H1 (cell line): ENCODE measurements around the gene LY86. TPM values are rescaled to one million over a fixed set of nuclear protein-coding genes. Genes with fewer than 3 reads are reported as not detected.

Experiments
- CTCF ChIA-PET: fragments of 300-600 bp; sonication (Branson Sonifier 250); formaldehyde crosslinking; loops from one replicate; lab custom pipeline; 2021; ENCODE audit not compliant: partially characterized antibody; lab: Charles Lee
- POLR2A ChIA-PET: fragments of 300-600 bp; sonication (Branson Sonifier 250); formaldehyde crosslinking; loops from one replicate; lab custom pipeline; 2021; ENCODE audit warnings: inconsistent platforms; ENCODE audit not compliant: partially characterized antibody; lab: Charles Lee
- DNase-seq, 2 experiments: peaks; one replicate each; pipeline versions ENCODE4 v3.0.0 to v3.0.0-alpha.2; 2010 to 2022; ENCODE audit warnings: low spot score in 2 of 2, low read depth in 1 of 2, mixed read lengths in 1 of 2
- FAIRE-seq: peaks from 2 replicates; lab custom pipeline; 2011; peaks lifted over from hg19 to GRCh38; lab: Jason Lieb, UNC
- H2AFZ ChIP-seq: 2 replicates; pipeline ENCODE4 v1.8.1; 2012; ENCODE audit warnings: low read length, inconsistent platforms
- H2AK5ac ChIP-seq: 2 replicates; pipeline ENCODE4 v1.6.1; 2013; ENCODE audit warnings: low read depth, low read length
- H2BK120ac ChIP-seq: replicated peaks from 2 replicates; pipeline ENCODE3; 2013; ENCODE audit warnings: low read depth, low read length, inconsistent platforms
- H2BK12ac ChIP-seq: 2 replicates; pipeline ENCODE4 v1.6.1; 2013; ENCODE audit warnings: low read depth, low read length
- H2BK15ac ChIP-seq: 2 replicates; pipeline ENCODE4 v1.6.1; 2013; ENCODE audit warnings: low read length
- H2BK20ac ChIP-seq: 2 replicates; pipeline ENCODE4 v1.6.1; 2013; ENCODE audit warnings: low read length
- H2BK5ac ChIP-seq: 2 replicates; pipeline ENCODE4 v1.6.1; 2013; ENCODE audit warnings: low read depth, low read length
- H3K14ac ChIP-seq: 2 replicates; pipeline ENCODE4 v1.6.1; 2013; ENCODE audit warnings: inconsistent platforms; ENCODE audit not compliant: insufficient read length
- H3K18ac ChIP-seq: 2 replicates; pipeline ENCODE4 v1.6.1; 2013; ENCODE audit warnings: low read length; ENCODE audit errors: extremely low read depth
- H3K23ac ChIP-seq: 2 replicates; pipeline ENCODE4 v1.6.1; 2013; ENCODE audit warnings: inconsistent platforms; ENCODE audit not compliant: insufficient read length
- H3K23me2 ChIP-seq: 2 replicates; pipeline ENCODE4 v1.6.1; 2013; ENCODE audit warnings: low read depth, low read length
- H3K27ac ChIP-seq: 2 replicates; pipeline ENCODE4 v1.6.1; 2011; ENCODE audit warnings: low read depth, low read length, inconsistent platforms
- H3K27me3 ChIP-seq, 4 experiments: replicated peaks in 1 of 4; 1 replicate in 1 of 4; 2 replicates in 3 of 4; pipeline versions ENCODE4 v1.6.1 to v1.8.1; 2011 to 2013; ENCODE audit warnings: low read length in 3 of 4, mild to moderate bottlenecking in 3 of 4, inconsistent platforms in 2 of 4, mixed read lengths in 2 of 4, moderate library complexity in 1 of 4; ENCODE audit not compliant: control insufficient read depth in 3 of 4, insufficient read depth in 3 of 4; ENCODE audit errors: extremely low read depth in 1 of 4
- H3K36me3 ChIP-seq, 4 experiments: 2 replicates each; pipeline versions ENCODE4 v1.6.1 to v1.8.1; 2011 to 2013; ENCODE audit warnings: mild to moderate bottlenecking in 4 of 4, low read length in 3 of 4, moderate library complexity in 2 of 4, control low read depth in 1 of 4, inconsistent platforms in 1 of 4; ENCODE audit not compliant: insufficient read depth in 4 of 4, control insufficient read depth in 2 of 4
- H3K4ac ChIP-seq: replicated peaks from 2 replicates; pipeline ENCODE3; 2013; ENCODE audit warnings: low read length, low read depth, mixed read lengths, inconsistent platforms; ENCODE audit not compliant: insufficient read length
- H3K4me1 ChIP-seq, 4 experiments: replicated peaks in 1 of 4; 1 replicate in 1 of 4; 2 replicates in 3 of 4; pipeline versions ENCODE4 v1.6.1 to v1.8.1; 2011 to 2013; ENCODE audit warnings: low read length in 3 of 4, inconsistent platforms in 2 of 4, mixed read lengths in 1 of 4; ENCODE audit not compliant: insufficient read depth in 4 of 4, control insufficient read depth in 3 of 4
- H3K4me2 ChIP-seq, 2 experiments: 2 replicates each; pipeline versions ENCODE4 v1.6.1 to v1.8.1; 2011 to 2013; ENCODE audit warnings: low read depth in 2 of 2, low read length in 2 of 2, control low read depth in 1 of 2, inconsistent platforms in 1 of 2, mild to moderate bottlenecking in 1 of 2; ENCODE audit not compliant: insufficient read depth in 1 of 2
- H3K4me3 ChIP-seq, 4 experiments: fragments of 200-600, 300-600 bp in 1 of 4; sonication (generic), shearing (Covaris generic), sonication (Bioruptor Twin) in 1 of 4; 2 replicates each; pipeline versions ENCODE4 v1.5.1 to v1.8.1; 2011 to 2016; ENCODE audit warnings: low read length in 4 of 4, low read depth in 3 of 4, control low read depth in 2 of 4, inconsistent platforms in 2 of 4, mild to moderate bottlenecking in 2 of 4, mixed read lengths in 1 of 4, moderate library complexity in 1 of 4; ENCODE audit not compliant: insufficient read depth in 2 of 4; ENCODE audit errors: extremely low read depth in 1 of 4
- H3K56ac ChIP-seq: replicated peaks from 2 replicates; pipeline ENCODE3; 2013; ENCODE audit warnings: low read depth, mild to moderate bottlenecking, mixed read lengths, low read length, inconsistent platforms; ENCODE audit not compliant: insufficient read length
- H3K79me1 ChIP-seq: 2 replicates; pipeline ENCODE4 v1.6.1; 2013; ENCODE audit warnings: low read depth, low read length, control low read depth
- H3K79me2 ChIP-seq, 2 experiments: 2 replicates each; pipeline versions ENCODE4 v1.6.1 to v1.8.1; 2012 to 2013; ENCODE audit warnings: low read length in 2 of 2, mild to moderate bottlenecking in 2 of 2, inconsistent platforms in 1 of 2; ENCODE audit not compliant: insufficient read depth in 2 of 2, control insufficient read depth in 1 of 2
- H3K9ac ChIP-seq, 4 experiments: replicated peaks in 1 of 4; 1 replicate in 1 of 4; 2 replicates in 3 of 4; pipeline versions ENCODE4 v1.6.1 to v1.8.1; 2011 to 2013; ENCODE audit warnings: low read depth in 3 of 4, low read length in 3 of 4, control low read depth in 2 of 4, mild to moderate bottlenecking in 2 of 4, moderate library complexity in 2 of 4, inconsistent platforms in 1 of 4; ENCODE audit errors: extremely low read depth in 1 of 4
- H3K9me3 ChIP-seq, 2 experiments: 2 replicates each; pipeline versions ENCODE4 v1.6.1 to v1.8.1; 2012 to 2013; ENCODE audit warnings: mild to moderate bottlenecking in 2 of 2, moderate library complexity in 2 of 2, control low read depth in 1 of 2, inconsistent platforms in 1 of 2, low read depth in 1 of 2, low read length in 1 of 2, mixed read lengths in 1 of 2; ENCODE audit not compliant: insufficient read depth in 2 of 2
- H4K20me1 ChIP-seq, 2 experiments: replicated peaks in 1 of 2; 2 replicates each; pipeline versions ENCODE3 to v1.8.1; 2011 to 2013; ENCODE audit warnings: inconsistent platforms in 2 of 2, low read length in 2 of 2, mild to moderate bottlenecking in 1 of 2; ENCODE audit not compliant: insufficient read depth in 2 of 2, control insufficient read depth in 1 of 2
- H4K5ac ChIP-seq: 2 replicates; pipeline ENCODE4 v1.6.1; 2013; ENCODE audit warnings: low read length, low read depth, mixed read lengths, inconsistent platforms; ENCODE audit not compliant: insufficient read length
- H4K8ac ChIP-seq: 2 replicates; pipeline ENCODE4 v1.8.0; 2013; ENCODE audit warnings: mild to moderate bottlenecking, moderate library complexity, low read length, inconsistent platforms; ENCODE audit not compliant: insufficient read depth; ENCODE audit errors: extremely low read depth
- H4K91ac ChIP-seq: replicated peaks from 2 replicates; pipeline ENCODE3; 2013; ENCODE audit warnings: low read length, mixed read lengths, inconsistent platforms; ENCODE audit not compliant: insufficient read length
- BCL11A ChIP-seq, 2 experiments: IDR thresholded peaks; one replicate each; pipeline ENCODE4 v1.6.1; 2011; ENCODE audit warnings: low read depth in 2 of 2, low read length in 2 of 2, mild to moderate bottlenecking in 2 of 2
- GABPA ChIP-seq: IDR thresholded peaks from 2 replicates; pipeline ENCODE4 v1.6.1; 2011; ENCODE audit warnings: mild to moderate bottlenecking, low read length, moderate library complexity, borderline replicate concordance; ENCODE audit not compliant: insufficient read depth
- MAX ChIP-seq: IDR thresholded peaks from 2 replicates; pipeline ENCODE4 v1.6.1; 2012; ENCODE audit warnings: inconsistent platforms
- SP2 ChIP-seq: IDR thresholded peaks from 2 replicates; pipeline ENCODE4 v1.6.1; 2012; ENCODE audit warnings: mild to moderate bottlenecking, low read length, inconsistent platforms
- WGBS, 2 experiments: shearing (Covaris generic) in 1 of 2; methylation state at CpG; one replicate each; pipeline versions ENCODE4 v1.1.6 to v1.1.7; 2013 to 2015; ENCODE audit warnings: low lambda C conversion rate in 2 of 2, mixed read lengths in 2 of 2, inconsistent platforms in 1 of 2, low coverage in 1 of 2, missing lambda C conversion rate in 1 of 2; ENCODE audit not compliant: insufficient replicate concordance in 2 of 2, insufficient coverage in 1 of 2, insufficient read length in 1 of 2; ENCODE audit errors: extremely low coverage in 1 of 2, missing lambda C conversion rate in 1 of 2; 5-methylcytosine and 5-hydroxymethylcytosine counted together
- polyA plus RNA-seq, 7 experiments: library from polyadenylated mRNA; depleted of rRNA in 3 of 7; stranded (reverse) in 5 of 7; unstranded in 2 of 7; fragments of >200 nt in 5 of 7; fragments of 200-250 nt in 2 of 7; gene quantifications; 1 replicate in 5 of 7; 2 replicates in 1 of 7; 4 replicates in 1 of 7; pipeline versions ENCODE4 v1.2.1 to v1.2.3, GENCODE V29; 2011 to 2013; ENCODE audit warnings: missing spikeins in 2 of 7, mixed read lengths in 2 of 7
- total RNA-seq: library from RNA; stranded (reverse); fragmentation: NEBNext Ultra II Directional; extraction: Animal tissue kit (Norgen Biotek cat#: 25700); gene quantifications from 2 replicates; pipeline ENCODE4 v1.2.1, GENCODE V29; 2021

LY86 gene
- total and polyA plus RNA-seq, 2 of the 8 experiments (the other 6 are each of a cell fraction or from before 2014, with no cell fraction given) = not detected

GRCh38 chr6:6654599-6655575 is 66.4 kb downstream of the LY86 start:
- CTCF ChIA-PET = no interaction called here
- H2BK15ac ChIP-seq = no peak overlapping the region; the same call in 1 of the 2 replicates
- no peaks in the 10 kb centered on the region for H4K20me1 ChIP-seq
- WGBS, 2 experiments = 90% methylated on average over 16 of the region's 16 CpGs; no CpG with 5 or more reads in 1 of the 2 experiments
- H3K14ac ChIP-seq = no peak overlapping the region
- POLR2A ChIA-PET = no interaction called here
- H3K79me2 ChIP-seq = no peaks in the 10 kb centered on the region
- H3K27me3 ChIP-seq = peaks cover 0 to 17% (median 3%) of the 10 kb centered on the region in 4 experiments; a peak in 4 of 7 replicates
- DNase-seq (no peak), FAIRE-seq (no peak)
- H3K79me1 ChIP-seq = no peaks in the 10 kb centered on the region
- peak overlapping the region; percentile 57; the same call in 1 of the 2 replicates for H2BK5ac ChIP-seq
- H4K8ac ChIP-seq = no peak overlapping the region
- H3K36me3 ChIP-seq = no peaks in the 10 kb centered on the region
- no peak overlapping the region for H3K23ac ChIP-seq
- peaks cover 0 to 5% (median 0%) of the 10 kb centered on the region in 4 experiments; a peak in 1 of 7 replicates for H3K4me1 ChIP-seq
- H3K18ac ChIP-seq = no peak overlapping the region
- peaks cover 0 to 6% of the 10 kb centered on the region in 2 experiments; a peak in 1 of 4 replicates for H3K9me3 ChIP-seq
- peak overlapping the region; percentile 38 for H4K91ac ChIP-seq
- no peak overlapping the region for H2AK5ac ChIP-seq
- H3K9ac ChIP-seq = no peak overlapping the region
- no peak overlapping the region for H3K27ac ChIP-seq
- no peaks in the 10 kb centered on the region; the same call in 1 of the 2 replicates for H3K23me2 ChIP-seq
- TF ChIP-seq GABPA (no peak), MAX (peak; percentile 8; the same call in 1 of the 2 replicates), BCL11A (IDR thresholded peaks at IDR 0.05; ENCODE audit: low read depth in 2 of 2, low read length in 2 of 2) (no peak), SP2 (no peak)
- H3K4me3 ChIP-seq = no peak overlapping the region
- H3K4me2 ChIP-seq = no peak overlapping the region
- H3K56ac ChIP-seq = no peak overlapping the region
- no peak overlapping the region for H4K5ac ChIP-seq
- peak overlapping the region; percentile 48 for H3K4ac ChIP-seq
- peak overlapping the region; percentile 89 for H2BK12ac ChIP-seq
- H2BK120ac ChIP-seq = no peak overlapping the region
- H2BK20ac ChIP-seq = no peak overlapping the region
- no peak overlapping the region for H2AFZ ChIP-seq
